Loucy (cell line): ENCODE measurements around the gene AGMAT.

Experiments used
- H2AFZ ChIP-seq: fragments of 200-600 bp; sonication (generic); 2 replicates; pipeline ENCODE4 v1.6.0; 2016; ENCODE audit warnings: antibody characterized with exemption, mild to moderate bottlenecking, low read length, moderate library complexity
- H3F3A ChIP-seq: fragments of 200-600 bp; 2 replicates; pipeline ENCODE4 v1.6.0; 2016; ENCODE audit warnings: antibody characterized with exemption, low read depth, mild to moderate bottlenecking
- H3K27me3 ChIP-seq: fragments of 200-600 bp; sonication (generic); 2 replicates; pipeline ENCODE4 v1.6.1; 2014; ENCODE audit warnings: low read length, mild to moderate bottlenecking; ENCODE audit not compliant: insufficient read depth, poor library complexity, severe bottlenecking
- H3K36me3 ChIP-seq: fragments of 200-600 bp; sonication (generic); 2 replicates; pipeline ENCODE4 v1.6.1; 2016; ENCODE audit warnings: low read length; ENCODE audit not compliant: insufficient read depth
- H3K4me1 ChIP-seq: fragments of 200-600 bp; sonication (generic); 2 replicates; pipeline ENCODE4 v1.5.1; 2014; ENCODE audit warnings: low read length, mild to moderate bottlenecking; ENCODE audit not compliant: insufficient read depth, poor library complexity, severe bottlenecking
- H3K4me2 ChIP-seq: fragments of 200-600 bp; sonication (generic); 2 replicates; pipeline ENCODE4 v1.6.0; 2014; ENCODE audit warnings: antibody characterized with exemption, low read length, low read depth, mild to moderate bottlenecking; ENCODE audit not compliant: poor library complexity, severe bottlenecking
- H3K4me3 ChIP-seq: fragments of 200-600 bp; sonication (generic); 2 replicates; pipeline ENCODE4 v1.5.1; 2014; ENCODE audit warnings: low read length, mild to moderate bottlenecking, mixed read lengths; ENCODE audit not compliant: poor library complexity, severe bottlenecking
- H3K79me2 ChIP-seq: fragments of 200-600 bp; sonication (generic); 2 replicates; pipeline ENCODE4 v1.6.1; 2014; ENCODE audit warnings: low read length; ENCODE audit not compliant: insufficient read depth
- H3K9ac ChIP-seq: fragments of 200-600 bp; sonication (generic); 2 replicates; pipeline ENCODE4 v1.6.0; 2014; ENCODE audit warnings: mild to moderate bottlenecking, low read depth, low read length, moderate library complexity; ENCODE audit not compliant: poor library complexity, severe bottlenecking
- H3K9me2 ChIP-seq: fragments of 200-600 bp; sonication (generic); replicated peaks from 2 replicates; pipeline ENCODE4 v1.6.1; 2016; ENCODE audit warnings: low read depth, low read length, mixed read lengths
- H3K9me3 ChIP-seq: fragments of 200-600 bp; sonication (generic); 2 replicates; pipeline ENCODE4 v1.6.1; 2014; ENCODE audit warnings: mild to moderate bottlenecking, antibody characterized with exemption, low read length, low read depth; ENCODE audit not compliant: insufficient read depth
- H4K20me1 ChIP-seq: fragments of 200-600 bp; sonication (generic); 2 replicates; pipeline ENCODE4 v1.6.0; 2014; ENCODE audit warnings: antibody characterized with exemption, low read length, mild to moderate bottlenecking; ENCODE audit not compliant: insufficient read depth, poor library complexity, severe bottlenecking
- CTCF ChIP-seq: fragments of 200-600 bp; sonication (generic); conservative IDR thresholded peaks from 2 replicates; pipeline ENCODE4 v1.5.1; 2014; ENCODE audit warnings: mild to moderate bottlenecking, antibody characterized with exemption, low read length
- EZH2phosphoT487 ChIP-seq: fragments of 200-600 bp; IDR thresholded peaks from 2 replicates; pipeline ENCODE4 v1.6.1; 2018; ENCODE audit warnings: antibody characterized with exemption, mild to moderate bottlenecking, moderate library complexity, borderline replicate concordance

AGMAT gene

DNA sequence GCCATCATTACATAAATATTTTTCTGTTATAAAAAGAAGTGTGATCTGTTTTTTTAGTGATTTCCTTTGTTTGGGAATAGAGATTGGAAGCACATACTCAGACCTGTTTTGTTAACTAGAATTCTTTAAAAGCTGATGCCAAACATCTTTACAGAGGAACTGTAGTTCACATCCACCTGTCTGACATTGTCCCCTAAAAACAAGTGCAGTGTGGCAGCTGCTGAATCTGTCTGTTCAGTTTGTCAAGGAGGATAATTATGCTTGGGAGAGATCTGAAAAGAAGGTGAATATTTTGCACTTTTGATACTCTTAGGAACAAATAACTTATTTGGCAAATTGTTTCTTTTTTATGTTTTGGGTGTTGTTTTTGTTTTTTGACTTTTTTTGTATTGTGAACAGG, 13.6 kb downstream of the AGMAT start:
- Histone ChIP-seq H3K4me2 (no peak overlapping the region), H2AFZ (no peak overlapping the region), H3F3A (no peaks in the 10 kb centered on the region), H3K4me3 (no peak overlapping the region), H3K9ac (no peak overlapping the region), H3K9me3 (no peaks in the 10 kb centered on the region), H4K20me1 (no peaks in the 10 kb centered on the region), H3K79me2 (no peaks in the 10 kb centered on the region), H3K4me1 (no peaks in the 10 kb centered on the region), H3K27me3 (no peaks in the 10 kb centered on the region), H3K36me3 (peaks cover 21% of the 10 kb centered on the region; the same call in 1 of the 2 replicates), H3K9me2 (no peaks in the 10 kb centered on the region)
- no peak for TF ChIP-seq EZH2phosphoT487
- no peak for TF ChIP-seq CTCF

GRCh38 chr1:15570861-15571260, 14.0 kb downstream of the AGMAT start:
- Histone ChIP-seq H3K9ac (no peak overlapping the region), H3K9me3 (no peaks in the 10 kb centered on the region), H3F3A (no peaks in the 10 kb centered on the region), H3K4me1 (no peaks in the 10 kb centered on the region), H3K4me2 (no peak overlapping the region), H3K4me3 (no peak overlapping the region), H3K9me2 (no peaks in the 10 kb centered on the region), H3K27me3 (no peaks in the 10 kb centered on the region), H3K36me3 (peaks cover 25% of the 10 kb centered on the region; the same call in 1 of the 2 replicates), H3K79me2 (no peaks in the 10 kb centered on the region), H2AFZ (no peak overlapping the region), H4K20me1 (no peaks in the 10 kb centered on the region)
- TF ChIP-seq EZH2phosphoT487, result no peak
- no peak for TF ChIP-seq CTCF

GRCh38 chr1:15568387-15569073, 16.3 kb downstream of the AGMAT start:
- Histone ChIP-seq H3K79me2 (no peaks in the 10 kb centered on the region), H4K20me1 (no peaks in the 10 kb centered on the region), H3K4me3 (no peak overlapping the region), H3F3A (no peaks in the 10 kb centered on the region), H3K9me3 (no peaks in the 10 kb centered on the region), H3K27me3 (no peaks in the 10 kb centered on the region), H2AFZ (no peak overlapping the region), H3K4me1 (no peaks in the 10 kb centered on the region), H3K9me2 (no peaks in the 10 kb centered on the region), H3K36me3 (peaks cover 40% of the 10 kb centered on the region; the same call in 1 of the 2 replicates), H3K4me2 (no peak overlapping the region), H3K9ac (no peak overlapping the region)
- TF ChIP-seq CTCF (no peak), EZH2phosphoT487 (no peak)
